HG02938 (cell line): Measurements from ENCODE around the gene TMEM222.
"Not testable (repeated sequence)": the region's sequence is repeated elsewhere in the genome, so short reads cannot be mapped to it uniquely, and the experiment has no call there.

Source experiments
- ATAC-seq: cut with Tn5 transposase; IDR thresholded peaks from one replicate; pipeline ENCODE4 v1.9.1; 2021; ENCODE audit warnings: mild to moderate bottlenecking, moderate library complexity; ENCODE audit not compliant: unreplicated experiment

The TMEM222 gene, protein sequence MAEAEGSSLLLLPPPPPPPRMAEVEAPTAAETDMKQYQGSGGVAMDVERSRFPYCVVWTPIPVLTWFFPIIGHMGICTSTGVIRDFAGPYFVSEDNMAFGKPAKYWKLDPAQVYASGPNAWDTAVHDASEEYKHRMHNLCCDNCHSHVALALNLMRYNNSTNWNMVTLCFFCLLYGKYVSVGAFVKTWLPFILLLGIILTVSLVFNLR

DNA sequence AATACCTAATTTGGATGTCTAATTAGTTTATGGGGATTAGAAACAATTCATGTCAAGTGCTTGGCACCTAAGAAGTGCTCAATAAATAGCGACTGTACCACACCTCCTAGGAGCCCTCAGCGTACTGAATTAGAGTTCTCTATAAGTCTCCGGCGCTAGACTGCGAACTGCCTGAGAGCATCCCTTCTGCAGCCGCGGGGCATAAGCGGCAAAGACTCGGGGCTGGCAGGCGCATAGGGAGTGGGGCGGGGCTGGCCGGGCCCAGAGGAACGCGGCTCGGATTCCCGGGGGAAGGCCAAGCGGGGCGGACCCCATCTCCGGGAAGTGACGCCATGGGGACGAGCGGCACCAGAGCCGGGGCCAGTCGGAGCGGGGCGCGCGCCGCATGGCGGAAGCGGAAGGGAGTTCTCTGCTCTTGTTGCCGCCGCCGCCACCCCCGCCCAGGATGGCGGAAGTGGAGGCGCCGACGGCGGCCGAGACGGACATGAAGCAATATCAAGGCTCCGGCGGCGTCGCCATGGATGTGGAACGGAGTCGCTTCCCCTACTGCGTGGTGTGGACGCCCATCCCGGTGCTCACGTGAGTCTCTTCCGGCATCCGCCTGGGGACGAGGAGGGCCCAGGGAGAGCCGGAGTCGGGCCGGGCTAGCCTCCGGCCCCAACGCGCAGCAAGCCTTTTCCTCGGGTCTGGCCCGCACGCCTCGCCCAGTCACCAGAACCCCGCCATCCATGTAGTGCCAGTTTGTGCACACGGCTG, at the start of gene TMEM222:
TSS of gene TMEM222 (plus strand) at position 351 of the 756 bp plus-strand sequence. CDS start at position 386, 35 bp downstream.
- ATAC-seq, result peak; percentile 90

DNA sequence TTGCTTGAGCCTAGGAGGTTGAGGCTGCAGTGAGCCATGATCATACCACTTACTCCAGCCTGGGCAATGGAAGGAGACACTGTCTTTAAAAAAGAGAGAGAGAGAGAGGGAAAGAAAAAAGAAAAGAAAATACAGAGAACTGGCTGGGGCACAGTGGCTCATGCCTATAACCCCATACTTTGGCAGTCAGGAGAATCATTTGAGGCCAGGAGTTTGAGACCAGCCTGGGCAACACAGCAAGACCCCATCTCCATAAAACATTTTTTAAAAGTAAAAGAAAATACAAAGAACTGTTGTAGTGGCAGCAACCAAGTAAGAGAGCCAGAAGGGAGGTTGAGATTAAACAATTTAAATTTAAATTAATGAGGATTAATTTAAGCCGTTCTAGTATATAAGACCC, 47.8 kb upstream of the TMEM222 start:
- no peak for ATAC-seq

- no peak for ATAC-seq
These were observed 46.3 kb upstream of the TMEM222 start for GRCh38 chr1:27275696-27276095.

DNA sequence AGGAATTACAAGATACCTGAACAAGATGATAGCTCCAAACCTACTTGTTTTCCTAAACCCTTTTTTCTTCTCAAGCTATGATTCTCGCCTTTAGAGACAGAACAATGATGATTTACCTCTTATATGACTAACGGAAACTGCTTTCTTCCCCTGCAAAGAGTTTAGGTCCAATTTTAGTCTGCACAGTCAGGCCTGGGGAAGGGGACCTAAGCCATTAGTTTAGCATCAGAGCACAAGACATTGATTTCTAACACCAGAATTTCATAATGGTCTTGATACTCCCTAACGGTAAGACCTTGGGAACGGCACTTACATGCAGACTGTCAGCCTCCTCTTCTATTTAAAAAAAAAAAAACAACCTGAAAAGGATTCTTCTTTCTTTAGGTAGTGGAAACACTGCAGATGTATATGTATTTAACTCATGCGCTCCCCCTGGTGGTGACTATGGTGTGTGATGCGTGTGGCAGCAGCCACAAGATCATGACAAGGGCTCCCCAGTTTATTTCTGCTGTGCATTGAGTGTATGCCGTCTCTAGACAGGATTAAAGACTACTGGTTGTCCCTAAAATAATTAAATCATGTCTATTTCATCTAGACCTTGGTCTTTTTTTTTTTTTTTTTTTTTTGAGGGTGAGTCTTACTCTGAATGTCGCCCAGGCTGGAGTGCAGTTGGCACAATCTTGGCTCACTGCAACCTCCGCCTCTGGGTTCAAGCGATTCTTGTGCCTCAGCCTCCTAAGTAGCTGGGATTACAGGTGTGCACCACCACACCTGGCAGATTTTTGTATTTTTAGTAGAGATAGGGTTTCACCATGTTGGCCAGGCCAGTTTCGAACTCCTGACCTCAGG, 37.3 kb upstream of the TMEM222 start:
- ATAC-seq, result no peak

DNA sequence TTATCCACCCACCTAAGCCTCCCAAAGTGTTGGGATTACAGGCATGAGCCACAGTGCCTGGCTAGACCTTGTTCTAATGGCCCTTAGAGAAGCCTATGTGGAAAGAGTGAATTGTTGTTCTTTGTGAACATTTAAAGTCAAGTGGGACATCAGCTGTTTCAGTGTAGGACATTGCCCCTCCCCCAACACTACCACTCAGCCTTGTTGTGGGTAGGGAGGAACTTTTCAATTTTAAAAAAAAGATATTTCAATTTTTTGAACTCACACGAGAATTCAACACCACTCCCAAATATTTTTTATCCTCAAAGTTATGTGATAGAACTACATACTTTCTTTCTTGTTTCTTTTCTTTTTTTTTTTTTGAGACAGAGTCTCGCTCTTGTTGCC, 36.7 kb upstream of the TMEM222 start:
- ATAC-seq, result no peak

- not testable (repeated sequence) for ATAC-seq
These were observed 36.1 kb upstream of the TMEM222 start for GRCh38 chr1:27285821-27286220.

DNA sequence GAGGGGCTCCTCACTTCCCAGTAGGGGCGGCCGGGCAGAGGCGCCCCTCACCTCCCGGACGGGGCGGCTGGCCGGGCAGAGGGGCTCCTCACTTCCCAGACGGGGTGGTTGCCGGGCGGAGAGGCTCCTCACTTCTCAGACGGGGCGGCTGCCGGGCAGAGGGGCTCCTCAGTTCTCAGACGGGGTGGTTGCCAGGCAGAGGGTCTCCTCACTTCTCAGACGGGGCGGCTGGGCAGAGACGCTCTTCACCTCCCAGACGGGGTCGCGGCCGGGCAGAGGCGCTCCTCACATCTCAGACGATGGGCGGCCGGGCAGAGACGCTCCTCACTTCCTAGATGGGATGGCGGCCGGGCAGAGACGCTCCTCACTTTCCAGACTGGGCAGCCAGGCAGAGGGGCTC, 32.8 kb upstream of the TMEM222 start:
- not testable (repeated sequence) for ATAC-seq

GRCh38 chr1:27290581-27290980, 31.4 kb upstream of the TMEM222 start:
- no peak for ATAC-seq

GRCh38 chr1:27292106-27292505, 29.9 kb upstream of the TMEM222 start:
- ATAC-seq, result no peak

GRCh38 chr1:27293915-27294314, 28.0 kb upstream of the TMEM222 start:
- ATAC-seq, result no peak

GRCh38 chr1:27296773-27297291, 25.1 kb upstream of the TMEM222 start:
- no peak for ATAC-seq

DNA sequence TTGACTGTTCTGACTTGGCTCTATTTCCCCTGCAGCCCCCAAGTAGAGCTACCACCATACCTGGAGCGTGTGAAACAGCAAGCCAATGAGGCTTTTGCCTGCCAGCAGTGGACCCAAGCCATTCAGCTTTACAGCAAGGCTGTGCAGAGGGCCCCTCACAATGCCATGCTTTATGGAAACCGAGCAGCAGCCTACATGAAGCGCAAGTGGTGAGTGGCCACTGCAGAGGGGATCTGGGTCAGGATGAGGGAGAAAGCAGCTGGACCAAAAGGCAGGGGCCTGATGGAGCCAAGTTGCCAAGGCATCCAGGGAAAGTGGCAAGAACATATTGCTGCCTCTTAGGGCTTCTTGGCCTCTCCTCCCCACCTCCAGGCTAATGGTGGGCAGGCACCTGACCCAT, 24.1 kb upstream of the TMEM222 start:
- ATAC-seq, result no peak

DNA sequence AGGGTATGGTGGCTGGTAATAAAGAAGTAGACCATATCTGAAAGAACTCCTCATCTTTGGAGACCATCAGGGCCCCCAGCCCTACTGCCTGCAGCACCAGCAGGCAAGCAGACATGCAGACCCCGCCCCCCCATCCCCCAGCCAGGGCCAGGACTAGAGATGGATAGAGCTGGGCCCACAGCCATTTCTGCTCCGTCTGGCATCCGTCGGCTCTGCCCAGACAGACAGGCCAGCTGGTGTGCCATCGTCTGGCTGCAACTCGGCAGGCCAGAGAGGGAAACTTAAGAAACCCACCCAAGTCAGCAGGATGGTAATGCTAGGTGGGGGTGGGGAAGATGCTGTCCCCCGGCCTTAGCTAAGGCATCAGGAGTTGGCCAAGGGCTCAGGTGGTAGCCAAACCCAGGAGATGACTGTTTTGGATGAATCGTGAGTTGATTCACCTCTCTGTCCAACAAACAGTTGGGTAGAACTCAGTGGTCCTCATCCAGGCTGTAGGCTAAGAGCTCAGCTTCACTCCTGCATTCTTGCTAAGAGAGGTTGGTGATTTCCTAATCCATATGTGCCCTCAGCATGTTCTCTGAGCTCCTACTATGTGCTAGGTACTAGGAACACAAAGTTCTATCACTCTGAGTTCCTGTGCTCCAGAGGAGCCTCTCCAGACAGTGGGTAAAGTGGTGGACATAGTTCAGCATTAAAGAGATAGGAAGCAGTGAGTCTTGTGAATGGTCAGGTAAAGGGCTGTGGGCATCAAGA, 23.2 kb upstream of the TMEM222 start:
- no peak for ATAC-seq

DNA sequence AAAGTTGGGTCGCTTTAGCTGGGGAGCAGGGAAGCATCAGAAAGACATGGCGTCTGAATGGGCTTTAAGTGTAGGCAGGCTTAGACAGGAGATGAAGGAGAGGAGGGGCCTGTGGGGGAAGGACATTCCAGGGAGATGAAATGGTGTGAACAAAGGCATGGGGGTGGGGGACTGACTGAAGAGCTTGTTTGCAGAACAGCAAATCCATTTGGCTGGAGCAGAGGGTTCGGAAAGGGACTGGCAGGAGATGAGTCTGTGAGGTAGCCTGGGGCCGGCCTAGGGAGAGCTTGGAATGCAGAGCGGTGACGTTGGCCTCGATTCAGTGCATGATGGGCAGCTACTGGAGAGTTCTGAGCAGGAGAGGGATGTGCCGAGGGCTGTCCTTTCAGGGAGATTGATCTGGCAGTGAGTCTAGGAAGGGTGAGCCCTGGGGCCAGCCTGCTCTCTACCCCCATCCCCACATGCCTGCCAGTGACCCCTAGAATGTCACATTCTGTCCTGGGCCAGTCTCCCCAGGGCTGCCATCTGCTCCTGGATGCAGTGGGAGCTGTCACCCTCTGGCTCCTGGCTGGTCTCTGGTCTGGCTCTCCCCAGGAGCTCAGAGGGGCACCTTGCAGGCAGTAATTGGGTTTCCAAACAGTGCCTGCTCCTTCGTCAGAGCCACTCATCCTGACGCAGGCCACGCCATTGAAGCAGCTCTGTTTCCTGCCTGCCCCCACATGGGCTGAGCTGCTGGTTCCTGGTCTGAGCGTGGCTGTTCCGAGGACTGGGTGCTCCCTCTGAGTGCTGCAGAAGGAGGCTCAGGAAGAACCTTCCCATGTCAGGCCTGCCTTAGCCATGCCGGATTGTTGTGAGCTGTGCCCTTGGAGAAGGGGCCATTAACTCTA, 22.3 kb upstream of the TMEM222 start:
- ATAC-seq, result no peak

- no peak for ATAC-seq
These were observed 21.5 kb upstream of the TMEM222 start for GRCh38 chr1:27300341-27301051.

GRCh38 chr1:27301052-27301422, 20.9 kb upstream of the TMEM222 start:
- no peak for ATAC-seq

DNA sequence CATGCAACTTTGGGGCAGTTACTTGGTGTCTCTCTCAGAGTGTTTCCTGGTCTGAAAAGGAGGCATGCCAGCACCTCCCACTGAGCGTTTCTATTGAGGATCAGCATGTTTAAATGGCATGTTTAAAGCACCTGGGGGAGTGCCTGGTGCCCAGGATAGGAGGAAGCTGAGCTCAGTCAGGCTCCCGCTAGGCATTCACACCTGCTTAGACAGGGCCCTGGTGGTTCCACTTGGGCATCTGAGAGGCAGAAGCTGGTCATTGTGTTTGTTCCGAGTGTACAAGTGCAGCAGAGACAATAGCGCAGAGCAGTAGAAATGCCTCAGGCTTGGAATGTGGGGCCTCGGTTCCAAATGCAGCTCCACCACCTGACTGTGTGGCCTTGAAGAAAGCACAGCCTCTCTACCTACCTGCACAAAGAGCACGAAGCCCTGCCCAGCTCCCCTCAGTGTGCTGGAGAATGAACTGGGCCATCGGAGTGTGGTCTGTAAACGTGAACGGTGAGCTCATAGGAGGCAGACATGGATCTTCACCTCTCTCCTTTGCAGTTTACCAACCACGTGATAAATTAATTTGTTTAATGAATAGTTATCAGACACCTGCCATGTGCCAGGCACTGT, 20.3 kb upstream of the TMEM222 start:
- no peak for ATAC-seq

- no peak for ATAC-seq
These were observed 19.4 kb upstream of the TMEM222 start for GRCh38 chr1:27302612-27303011.

DNA sequence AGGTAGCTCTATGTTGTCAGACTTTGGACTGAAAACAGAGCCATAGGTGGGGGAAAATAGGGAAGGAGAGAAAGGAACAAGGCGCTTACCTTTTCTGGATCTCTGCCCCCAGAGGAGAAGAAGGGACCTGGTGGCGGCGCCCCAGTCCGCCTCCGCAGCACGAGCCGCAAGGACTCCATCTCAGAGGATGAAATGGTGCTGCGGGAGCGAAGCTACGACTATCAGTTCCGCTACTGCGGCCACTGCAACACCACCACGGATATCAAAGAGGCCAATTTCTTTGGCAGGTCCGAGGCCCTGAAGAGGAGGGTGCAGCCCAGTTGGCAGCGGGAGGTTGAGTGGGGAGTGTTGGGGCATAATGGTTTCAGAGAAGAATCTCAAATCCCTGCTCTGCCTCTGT, 18.5 kb upstream of the TMEM222 start:
- ATAC-seq, result no peak
